ENCODE measurements around the gene MDP1. TPM values are rescaled to one million over a fixed set of nuclear protein-coding genes. Genes with fewer than 3 reads are reported as not detected.

The MDP1 gene
- total and polyA plus RNA-seq, 2 of the 8 experiments (the other 6 are each of a cell fraction or from before 2014, with no cell fraction given): 17.7 to 32.2 TPM

DNA sequence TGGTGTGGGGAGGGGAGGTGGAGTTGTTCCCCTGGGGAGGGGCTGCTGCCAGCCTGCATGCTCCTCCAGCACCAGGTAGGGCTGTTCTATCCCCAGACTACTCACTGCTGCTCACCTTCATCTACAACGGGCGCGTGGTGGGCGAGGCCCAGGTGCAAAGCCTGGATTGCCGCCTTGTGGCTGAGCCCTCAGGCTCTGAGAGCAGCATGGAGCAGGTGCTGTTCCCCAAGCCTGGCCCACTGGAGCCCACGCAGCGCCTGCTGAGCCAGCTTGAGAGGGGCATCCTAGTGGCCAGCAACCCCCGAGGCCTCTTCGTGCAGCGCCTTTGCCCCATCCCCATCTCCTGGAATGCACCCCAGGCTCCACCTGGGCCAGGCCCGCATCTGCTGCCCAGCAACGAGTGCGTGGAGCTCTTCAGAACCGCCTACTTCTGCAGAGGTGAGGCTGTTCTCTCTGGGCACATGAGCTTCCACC lies 51.3 kb downstream of the MDP1 start:
- Histone ChIP-seq H3K79me2 (ENCODE audit: control insufficient read depth in 1 of 2, insufficient read depth in 2 of 2, low read length in 2 of 2) (no peaks in the 10 kb centered on the region), H4K20me1 (replicated peaks in 1 of 2; ENCODE audit: control insufficient read depth in 1 of 2, insufficient read depth in 2 of 2, low read length in 2 of 2) (peaks cover 0 to 16% of the 10 kb centered on the region in 2 experiments), H3K79me1 (ENCODE audit: low read depth, low read length) (no peaks in the 10 kb centered on the region), H3K9me3 (ENCODE audit: insufficient read depth in 2 of 2, low read depth in 1 of 2, low read length in 1 of 2) (no peaks in the 10 kb centered on the region), H3K56ac (replicated peaks; ENCODE audit: insufficient read length, low read depth, low read length) (no peak overlapping the region), H3K9ac (replicated peaks in 1 of 4; ENCODE audit: extremely low read depth in 1 of 4, low read depth in 3 of 4, low read length in 3 of 4) (no peak overlapping the region), H2BK5ac (ENCODE audit: low read depth, low read length) (no peak overlapping the region), H2BK12ac (ENCODE audit: low read depth, low read length) (no peak overlapping the region), H4K5ac (ENCODE audit: insufficient read length, low read depth, low read length) (no peak overlapping the region), H3K4me2 (ENCODE audit: insufficient read depth in 1 of 2, low read depth in 2 of 2, low read length in 2 of 2) (no peak overlapping the region), H2BK20ac (ENCODE audit: low read length) (no peak overlapping the region), H2BK15ac (ENCODE audit: low read length) (no peak overlapping the region), H3K18ac (ENCODE audit: extremely low read depth, low read length) (no peak overlapping the region), H3K36me3 (ENCODE audit: control insufficient read depth in 2 of 4, insufficient read depth in 4 of 4, low read length in 3 of 4) (peaks cover 0 to 26% (median 11%) of the 10 kb centered on the region in 4 experiments; a peak in 7 of 8 replicates), H3K23me2 (ENCODE audit: low read depth, low read length) (0 out of 2 replicates have a peak, but pooled peaks cover 2% of the 10 kb centered on the region), H3K4me1 (replicated peaks in 1 of 4; ENCODE audit: control insufficient read depth in 3 of 4, insufficient read depth in 4 of 4, low read length in 3 of 4) (peaks cover 0 to 10% (median 2%) of the 10 kb centered on the region in 4 experiments; a peak in 3 of 7 replicates), H3K23ac (ENCODE audit: insufficient read length) (no peak overlapping the region), H2AK5ac (ENCODE audit: low read depth, low read length) (no peak overlapping the region), H2BK120ac (replicated peaks; ENCODE audit: low read depth, low read length) (no peak overlapping the region), H3K27ac (ENCODE audit: low read depth, low read length) (no peak overlapping the region), H3K14ac (ENCODE audit: insufficient read length) (no peak overlapping the region), H3K4ac (replicated peaks; ENCODE audit: insufficient read length, low read depth, low read length) (no peak overlapping the region), H2AFZ (ENCODE audit: low read length) (no peak overlapping the region), H4K8ac (ENCODE audit: extremely low read depth, insufficient read depth, low read length) (no peak overlapping the region), H3K4me3 (ENCODE audit: extremely low read depth in 1 of 4, insufficient read depth in 2 of 4, low read depth in 3 of 4, low read length in 4 of 4) (no peak overlapping the region), H3K27me3 (replicated peaks in 1 of 4; ENCODE audit: control insufficient read depth in 3 of 4, extremely low read depth in 1 of 4, insufficient read depth in 3 of 4, low read length in 3 of 4) (no peaks in the 10 kb centered on the region), H4K91ac (replicated peaks; ENCODE audit: insufficient read length, low read length) (no peak overlapping the region)
- 93% methylated on average over 14 of the region's 14 CpGs; no CpG with 5 or more reads in 1 of the 2 experiments for WGBS, 2 experiments (ENCODE audit: extremely low coverage in 1 of 2, insufficient coverage in 1 of 2, insufficient read length in 1 of 2, insufficient replicate concordance in 2 of 2, low coverage in 1 of 2, low lambda C conversion rate in 2 of 2, missing lambda C conversion rate in 1 of 2)
- DNase-seq (ENCODE audit: low read depth in 1 of 2, low spot score in 2 of 2): no peak
- POLR2A ChIA-PET (ENCODE audit: partially characterized antibody): interaction anchor here (0.8 to 7.6 kb wide), 8 partner anchors 9 to 59 kb away, joined by 3 to 93 read pairs (median 4); partner anchors contain the start of genes PSME2, RNF31 and TM9SF1
- CTCF ChIA-PET (ENCODE audit: partially characterized antibody): interaction anchor here (1.2 kb wide), 1 partner anchor 133 kb away, joined by 3 read pairs; no protein-coding TSS in a partner anchor
- no peak for FAIRE-seq
- TF ChIP-seq JUND (IDR thresholded peaks at IDR 0.05; ENCODE audit: low read length) (no peak), PHF8 (conservative IDR thresholded peaks at IDR 0.05; ENCODE audit: low read depth, low read length) (no peak), ASH2L (IDR thresholded peaks at IDR 0.05; ENCODE audit: low read length) (no peak), SAP30 (IDR thresholded peaks at IDR 0.05; ENCODE audit: insufficient read depth, insufficient replicate concordance, low read length) (no peak), KDM4A (IDR thresholded peaks at IDR 0.05; ENCODE audit: low read depth, low read length, severe bottlenecking) (no peak), SIX5 (IDR thresholded peaks at IDR 0.05; ENCODE audit: low read depth, low read length) (no peak), POLR2A (IDR thresholded peaks at IDR 0.05; ENCODE audit: control extremely low read depth in 1 of 2, low read depth in 2 of 2, low read length in 2 of 2) (no peak), EP300 (IDR thresholded peaks at IDR 0.05; ENCODE audit: borderline replicate concordance in 1 of 2, low read depth in 2 of 2, low read length in 2 of 2) (no peak), CBX8 (IDR thresholded peaks at IDR 0.05; ENCODE audit: borderline replicate concordance, low read depth, low read length) (no peak)
- TF ChIP-seq, protein P1, sequence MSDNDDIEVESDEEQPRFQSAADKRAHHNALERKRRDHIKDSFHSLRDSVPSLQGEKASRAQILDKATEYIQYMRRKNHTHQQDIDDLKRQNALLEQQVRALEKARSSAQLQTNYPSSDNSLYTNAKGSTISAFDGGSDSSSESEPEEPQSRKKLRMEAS (IDR thresholded peaks at IDR 0.05): no peak
- TF ChIP-seq, protein P2, sequence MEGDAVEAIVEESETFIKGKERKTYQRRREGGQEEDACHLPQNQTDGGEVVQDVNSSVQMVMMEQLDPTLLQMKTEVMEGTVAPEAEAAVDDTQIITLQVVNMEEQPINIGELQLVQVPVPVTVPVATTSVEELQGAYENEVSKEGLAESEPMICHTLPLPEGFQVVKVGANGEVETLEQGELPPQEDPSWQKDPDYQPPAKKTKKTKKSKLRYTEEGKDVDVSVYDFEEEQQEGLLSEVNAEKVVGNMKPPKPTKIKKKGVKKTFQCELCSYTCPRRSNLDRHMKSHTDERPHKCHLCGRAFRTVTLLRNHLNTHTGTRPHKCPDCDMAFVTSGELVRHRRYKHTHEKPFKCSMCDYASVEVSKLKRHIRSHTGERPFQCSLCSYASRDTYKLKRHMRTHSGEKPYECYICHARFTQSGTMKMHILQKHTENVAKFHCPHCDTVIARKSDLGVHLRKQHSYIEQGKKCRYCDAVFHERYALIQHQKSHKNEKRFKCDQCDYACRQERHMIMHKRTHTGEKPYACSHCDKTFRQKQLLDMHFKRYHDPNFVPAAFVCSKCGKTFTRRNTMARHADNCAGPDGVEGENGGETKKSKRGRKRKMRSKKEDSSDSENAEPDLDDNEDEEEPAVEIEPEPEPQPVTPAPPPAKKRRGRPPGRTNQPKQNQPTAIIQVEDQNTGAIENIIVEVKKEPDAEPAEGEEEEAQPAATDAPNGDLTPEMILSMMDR (IDR thresholded peaks at IDR 0.05; ENCODE audit: control extremely low read depth in 1 of 3, insufficient read depth in 1 of 3, low read depth in 1 of 3, low read length in 3 of 3): no peak

Data from H1 (cell line).